Activated T-cell treated with anti-CD3 and anti-CD28 coated beads, Interleukin-2, amount 50 U/mL, for 1 hour (primary cell): ENCODE data around the gene RD3L.

Experiments
- DNase-seq: peaks from one replicate; pipeline ENCODE4 v3.0.0-alpha.2; 2020

RD3L gene

GRCh38 chr14:103892247-103892646, 50.1 kb downstream of the RD3L start:
- DNase-seq, result no peak

GRCh38 chr14:103891667-103892215, 50.6 kb downstream of the RD3L start:
- DNase-seq, result no peak

DNA sequence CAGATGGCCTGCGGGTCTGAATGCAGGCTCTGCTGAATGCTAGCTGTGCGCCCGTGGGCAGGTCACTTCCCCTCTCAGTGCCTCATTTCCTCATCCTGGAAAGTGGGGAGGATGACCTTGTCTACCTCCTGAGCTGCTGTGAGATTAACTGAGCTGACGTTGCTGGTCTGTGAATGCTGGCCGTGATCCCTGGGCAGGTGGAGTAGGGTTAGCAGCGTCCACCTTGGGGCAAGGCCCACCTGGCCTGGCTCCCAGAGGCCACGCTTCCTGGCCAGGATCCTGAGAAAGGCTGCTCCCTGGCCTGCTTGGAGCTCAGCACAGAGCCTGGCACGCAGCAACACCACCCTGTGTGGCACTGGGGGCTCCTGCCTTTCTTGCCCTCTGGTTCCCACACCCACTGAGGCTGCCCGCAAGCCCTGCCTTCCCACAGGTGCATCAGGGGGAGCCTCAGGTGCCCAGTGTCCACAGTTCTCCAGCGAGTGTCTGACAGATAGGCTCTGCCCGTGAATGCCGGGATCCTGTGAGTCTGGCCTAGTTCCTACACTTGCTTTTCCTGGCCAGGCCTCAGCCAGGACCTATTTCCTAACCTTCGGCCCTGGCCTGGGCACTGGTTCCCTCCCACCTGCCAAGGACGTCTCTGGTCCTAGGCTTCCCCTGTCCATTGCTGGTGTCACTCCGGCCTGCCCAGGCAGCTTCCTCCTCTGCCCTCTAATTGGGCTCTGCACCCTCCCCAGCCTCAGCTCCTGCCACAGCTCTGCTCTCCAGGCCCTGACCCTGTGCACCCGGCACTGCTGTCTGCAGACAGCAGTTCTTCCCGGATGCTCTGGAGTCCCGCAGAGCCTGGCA, 51.3 kb downstream of the RD3L start:
- DNase-seq, result no peak
